GM12864 (cell line): Measurements from ENCODE around the gene ZNF157.
"Not testable (repeated sequence)": the region's sequence is repeated elsewhere in the genome, so short reads cannot be mapped to it uniquely, and the experiment has no call there.

ENCODE experiments used
- DNase-seq: peaks from one replicate; pipeline ENCODE4 v3.0.0-alpha.2; 2011; ENCODE audit warnings: low read depth
- H3K4me3 ChIP-seq: 2 replicates; pipeline ENCODE4 v1.5.1; 2011; ENCODE audit warnings: mild to moderate bottlenecking, low read depth, low read length, control low read depth
- TF ChIP-seq, protein P1 (sequence below): IDR thresholded peaks from 2 replicates; pipeline ENCODE4 v1.5.1; 2011; ENCODE audit warnings: low read depth, mild to moderate bottlenecking, moderate library complexity, low read length, control low read depth, inconsistent platforms; ENCODE audit errors: missing control alignments

ZNF157 gene

DNA sequence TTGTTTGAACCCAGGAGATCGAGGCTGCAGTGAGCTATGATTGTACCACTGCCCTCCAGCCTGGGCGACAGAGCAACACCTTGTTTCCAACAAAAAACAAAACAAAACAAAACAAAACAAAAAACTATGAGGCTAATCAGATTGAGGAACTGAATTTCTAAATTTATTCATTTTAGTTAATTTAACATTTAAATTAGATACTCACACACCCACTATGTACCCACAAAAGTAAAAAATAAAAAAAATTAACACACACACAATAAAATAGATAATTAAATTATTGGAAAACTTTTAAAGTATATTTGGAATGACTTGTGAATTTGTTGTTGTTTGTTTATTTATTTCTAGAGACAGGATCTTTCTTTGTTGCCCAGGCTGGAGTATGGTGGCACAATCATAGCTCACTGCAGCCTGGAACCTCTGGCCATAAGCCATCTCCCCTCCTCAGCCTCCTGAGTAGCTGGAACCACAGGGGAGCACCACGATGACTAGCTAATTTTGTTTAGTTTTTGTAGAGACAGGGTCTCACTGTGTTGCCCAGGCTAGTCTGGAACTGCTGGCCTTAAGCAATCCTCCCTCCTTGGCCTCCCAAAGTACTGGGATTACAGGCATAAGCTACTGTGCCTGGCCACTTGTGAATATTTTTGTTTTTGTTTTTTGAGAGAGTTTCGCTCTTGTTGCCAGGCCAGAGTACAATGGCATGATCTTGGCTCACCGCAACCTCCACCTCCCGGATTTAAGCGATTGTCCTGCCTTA is 9.8 kb upstream of the ZNF157 start:
- no peak for DNase-seq
- H3K4me3 ChIP-seq, result no peak overlapping the region
- TF ChIP-seq, protein P1, sequence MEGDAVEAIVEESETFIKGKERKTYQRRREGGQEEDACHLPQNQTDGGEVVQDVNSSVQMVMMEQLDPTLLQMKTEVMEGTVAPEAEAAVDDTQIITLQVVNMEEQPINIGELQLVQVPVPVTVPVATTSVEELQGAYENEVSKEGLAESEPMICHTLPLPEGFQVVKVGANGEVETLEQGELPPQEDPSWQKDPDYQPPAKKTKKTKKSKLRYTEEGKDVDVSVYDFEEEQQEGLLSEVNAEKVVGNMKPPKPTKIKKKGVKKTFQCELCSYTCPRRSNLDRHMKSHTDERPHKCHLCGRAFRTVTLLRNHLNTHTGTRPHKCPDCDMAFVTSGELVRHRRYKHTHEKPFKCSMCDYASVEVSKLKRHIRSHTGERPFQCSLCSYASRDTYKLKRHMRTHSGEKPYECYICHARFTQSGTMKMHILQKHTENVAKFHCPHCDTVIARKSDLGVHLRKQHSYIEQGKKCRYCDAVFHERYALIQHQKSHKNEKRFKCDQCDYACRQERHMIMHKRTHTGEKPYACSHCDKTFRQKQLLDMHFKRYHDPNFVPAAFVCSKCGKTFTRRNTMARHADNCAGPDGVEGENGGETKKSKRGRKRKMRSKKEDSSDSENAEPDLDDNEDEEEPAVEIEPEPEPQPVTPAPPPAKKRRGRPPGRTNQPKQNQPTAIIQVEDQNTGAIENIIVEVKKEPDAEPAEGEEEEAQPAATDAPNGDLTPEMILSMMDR, result no peak

DNA sequence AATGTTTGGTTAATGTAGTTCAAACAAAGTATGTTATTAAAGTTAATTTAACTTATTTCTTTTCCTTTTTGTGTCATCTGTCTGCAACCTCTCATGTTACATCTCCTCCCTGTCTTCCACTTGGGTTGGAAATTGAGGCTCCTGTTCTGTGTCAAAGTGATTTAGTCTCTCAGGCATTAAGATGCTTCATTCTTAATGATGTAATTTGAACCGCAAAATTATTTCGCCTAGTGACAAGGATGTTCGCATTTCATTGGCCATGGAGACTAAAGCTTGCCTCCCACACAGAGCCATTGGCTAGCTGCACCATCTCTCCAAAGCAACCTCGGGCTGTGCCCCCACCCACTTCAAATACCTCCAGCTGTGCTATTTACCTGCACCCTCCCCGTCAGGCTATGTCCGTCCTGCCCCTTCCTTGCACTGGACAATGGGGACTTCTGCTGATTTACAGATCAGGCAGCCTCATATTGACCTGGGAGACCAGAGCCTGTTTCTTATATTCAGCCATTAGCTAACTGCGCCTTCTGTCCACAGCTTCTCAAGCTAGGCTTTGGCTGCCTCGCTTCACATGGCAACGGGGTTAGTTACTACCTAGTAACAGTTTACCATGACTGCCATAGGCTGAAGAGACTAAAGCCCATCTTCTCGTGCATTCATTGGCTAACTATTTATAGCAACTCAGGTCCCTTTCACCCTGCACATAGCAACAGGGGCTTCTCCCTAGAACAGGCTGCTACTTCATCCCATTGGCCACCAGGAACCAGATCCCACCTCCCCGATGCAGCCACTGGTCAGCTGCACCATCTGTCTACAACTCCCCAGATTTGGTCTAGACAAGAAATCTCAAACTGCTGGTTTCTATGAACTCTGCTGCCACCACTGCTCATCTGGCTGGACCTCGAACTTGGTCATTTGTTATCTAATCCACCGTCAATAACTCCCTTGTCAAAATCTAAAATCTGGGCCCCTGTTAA is 8.6 kb upstream of the ZNF157 start:
- peak; percentile 90 for DNase-seq
- peak overlapping the region; percentile 4; the same call in 1 of the 2 replicates for H3K4me3 ChIP-seq
- TF ChIP-seq, protein P1, result no peak

DNA sequence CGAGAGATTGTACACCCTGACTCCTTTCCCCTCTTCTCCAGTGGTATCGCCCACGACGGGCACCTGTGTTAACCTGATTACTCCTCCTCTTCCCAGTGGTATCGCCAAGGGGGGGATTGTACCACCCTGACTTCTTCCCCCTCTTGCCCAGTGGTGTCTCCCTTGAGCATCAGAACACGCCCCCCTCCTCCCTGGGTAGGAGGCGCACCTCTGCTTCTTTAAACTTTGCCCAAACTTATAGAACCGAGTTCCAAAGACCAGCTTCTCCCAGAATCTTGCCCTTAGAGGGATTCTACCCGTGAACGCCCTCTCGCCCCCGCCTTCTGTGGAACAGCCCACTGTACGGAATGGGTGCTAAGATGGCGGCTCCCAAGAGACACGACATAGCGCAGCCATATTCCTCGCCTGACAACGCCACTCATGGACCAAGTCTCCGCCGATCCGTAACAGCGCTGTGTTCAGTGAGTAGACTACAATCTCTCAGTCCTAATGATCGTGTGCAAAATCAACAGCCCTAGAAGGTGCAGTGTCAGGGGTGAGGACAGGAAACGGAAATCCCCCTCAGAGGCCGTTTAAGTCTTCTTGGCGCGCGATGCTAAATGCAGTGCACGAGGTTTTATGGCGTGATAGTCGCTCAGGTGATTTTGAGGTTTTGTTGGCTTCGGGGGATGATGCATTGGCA is 4.2 kb upstream of the ZNF157 start:
- TF ChIP-seq, protein P1, result no peak
- peak overlapping the region; percentile 56 for H3K4me3 ChIP-seq
- DNase-seq, result peak; percentile 70

DNA sequence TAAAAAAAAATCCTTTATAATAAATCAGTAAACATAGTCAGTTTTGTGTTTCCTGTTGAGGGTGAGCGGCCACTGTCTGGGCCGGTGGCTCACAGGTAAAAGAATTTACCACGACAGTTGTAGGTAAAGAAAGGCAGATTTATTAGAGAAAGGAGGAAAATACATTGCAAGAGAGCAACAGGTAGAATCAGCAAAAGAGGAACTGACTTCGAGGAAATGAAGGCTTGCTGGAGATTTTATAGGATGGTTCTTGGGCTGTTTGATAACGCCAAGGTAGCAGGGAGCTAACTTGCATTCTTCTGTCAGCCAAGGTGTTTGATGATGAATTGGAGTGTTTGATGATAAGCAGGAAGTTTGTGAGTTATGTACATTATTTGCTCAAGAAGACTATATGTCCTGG is 2.8 kb downstream of the ZNF157 start:
- H3K4me3 ChIP-seq, result no peak overlapping the region
- TF ChIP-seq, protein P1, result no peak
- no peak for DNase-seq

DNA sequence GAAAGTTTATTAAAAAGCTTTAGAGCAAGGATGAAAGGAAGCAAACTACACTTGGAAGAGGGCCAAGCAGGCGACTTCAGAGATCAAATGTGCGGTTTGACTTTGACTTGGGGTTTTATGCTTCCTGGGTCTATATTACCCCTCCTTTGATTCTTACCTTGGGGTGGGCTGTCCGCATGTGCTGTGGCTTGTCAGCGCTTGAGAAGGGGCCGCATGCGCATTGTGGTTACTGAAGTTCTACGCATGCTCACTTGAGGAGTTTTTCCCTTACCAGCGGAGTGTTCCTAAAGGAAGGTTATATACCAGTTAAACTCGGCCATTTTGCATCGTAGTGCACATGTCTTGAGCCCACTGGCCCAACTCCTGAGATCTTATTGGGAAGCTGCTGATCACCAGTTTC is 9.9 kb downstream of the ZNF157 start:
- peak; percentile 58 for DNase-seq
- H3K4me3 ChIP-seq, result no peak overlapping the region
- TF ChIP-seq, protein P1, result no peak

DNA sequence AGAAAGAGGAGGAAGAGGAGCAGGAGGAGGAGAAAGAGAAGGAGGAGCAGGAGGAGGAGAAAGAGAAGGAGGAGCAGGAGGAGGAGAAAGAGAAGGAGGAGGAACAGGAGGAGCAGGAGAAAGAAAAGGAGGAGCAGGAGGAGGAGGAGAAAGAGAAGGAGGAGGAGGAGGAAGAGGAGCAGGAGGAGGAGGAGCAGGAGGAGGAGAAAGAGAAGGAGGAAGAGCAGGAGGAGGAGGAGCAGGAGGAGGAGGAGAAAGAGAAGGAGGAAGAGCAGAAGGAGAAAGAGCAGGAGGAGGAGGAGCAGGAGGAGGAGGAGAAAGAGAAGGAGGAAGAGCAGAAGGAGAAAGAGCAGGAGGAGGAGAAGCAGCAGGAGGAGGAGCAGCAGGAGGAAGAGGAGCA is 10.5 kb downstream of the ZNF157 start:
- not testable (repeated sequence) for H3K4me3 ChIP-seq, DNase-seq

DNA sequence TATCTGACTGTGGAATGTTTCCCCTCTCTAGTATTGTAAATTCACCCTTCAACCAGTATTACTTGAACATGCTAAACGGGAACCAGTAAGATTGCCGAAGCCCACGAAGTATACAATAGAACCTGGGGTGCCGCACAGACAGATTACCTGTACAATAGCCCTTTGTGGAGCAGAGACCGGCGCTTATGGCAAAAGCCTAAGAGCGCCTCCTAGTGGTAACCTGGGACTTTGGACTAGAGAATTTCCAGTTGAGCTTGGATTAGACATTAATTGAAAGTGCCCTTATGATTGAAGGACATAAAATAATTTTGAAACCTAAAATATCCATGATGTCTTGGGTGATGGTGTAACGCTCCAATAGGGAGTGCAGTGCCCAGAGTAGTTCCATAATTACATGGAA is 14.1 kb downstream of the ZNF157 start:
- H3K4me3 ChIP-seq, result no peak overlapping the region
- TF ChIP-seq, protein P1, result peak; percentile 59
- no peak for DNase-seq
